ENCODE data around the gene MMRN2. TPM values are rescaled to one million over a fixed set of nuclear protein-coding genes. Genes with fewer than 3 reads are reported as not detected.
A peak's percentile ranks its signal among the peaks of the same experiment; 100 is the strongest.
"Not testable (repeated sequence)": the region's sequence is repeated elsewhere in the genome, so short reads cannot be mapped to it uniquely, and the experiment has no call there.

The MMRN2 gene
- total RNA-seq, 2 donors from 2014 or later, result 49.4 to 55.0 TPM

DNA sequence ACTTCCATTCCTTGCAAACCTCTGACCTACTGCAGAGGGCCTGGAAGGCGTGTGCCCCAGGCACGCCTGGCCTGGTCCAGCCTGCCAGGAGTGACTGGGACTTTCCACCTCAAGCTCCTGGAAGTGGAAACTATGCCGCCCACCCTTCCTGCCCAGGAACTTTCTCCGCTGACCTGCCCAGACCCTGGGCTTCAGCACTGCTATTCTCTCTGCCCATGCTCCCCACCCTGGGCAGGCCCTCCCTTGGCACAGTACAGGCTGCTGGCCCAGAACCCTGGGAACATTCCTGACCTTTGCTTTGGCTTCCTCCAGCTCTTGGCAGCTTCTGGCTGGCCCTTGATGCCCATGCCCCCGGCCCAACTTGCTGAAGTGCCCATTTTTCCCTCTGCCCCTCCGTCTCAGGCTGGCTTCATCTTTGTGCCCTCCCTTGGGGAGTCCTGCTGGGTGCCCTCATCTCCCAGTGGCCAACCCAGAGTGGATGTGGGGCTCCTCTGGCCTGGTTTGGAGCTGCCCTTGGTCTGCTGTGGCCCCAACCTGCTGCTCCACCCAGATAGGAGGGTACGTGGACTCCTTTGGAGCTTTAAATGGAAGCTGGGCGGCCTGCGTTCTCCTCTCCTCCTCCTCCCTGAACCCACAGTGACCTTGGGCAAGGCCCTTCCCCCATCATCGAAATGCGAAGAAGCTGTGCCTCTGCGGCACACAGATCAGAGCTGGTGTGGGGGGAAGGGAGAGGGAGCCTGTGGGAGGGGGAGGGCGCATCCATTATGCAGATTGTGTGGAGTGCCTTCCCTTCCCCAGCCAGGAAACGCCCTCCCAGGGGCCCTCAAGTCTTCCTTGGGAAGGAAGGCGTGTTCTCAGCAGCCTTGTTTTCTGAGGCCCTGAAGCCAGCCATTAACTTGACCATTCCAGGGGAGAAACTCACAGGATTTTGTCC lies 3.4 kb downstream of the MMRN2 start:
- Histone ChIP-seq H3K4me1 (ENCODE audit: control insufficient read depth in 1 of 2, low read depth in 2 of 2) (peaks cover 59 to 82% of the 10 kb centered on the region in 2 donors), H3K4me3 (peak overlapping the region; percentile 35), H3K27me3 (replicated peaks; ENCODE audit: insufficient read depth) (no peaks in the 10 kb centered on the region), H3K27ac (peak overlapping the region; percentile 92 to 97), H3K9me3 (no peaks in the 10 kb centered on the region), H3K36me3 (no peaks in the 10 kb centered on the region)
- TF ChIP-seq, protein P1, sequence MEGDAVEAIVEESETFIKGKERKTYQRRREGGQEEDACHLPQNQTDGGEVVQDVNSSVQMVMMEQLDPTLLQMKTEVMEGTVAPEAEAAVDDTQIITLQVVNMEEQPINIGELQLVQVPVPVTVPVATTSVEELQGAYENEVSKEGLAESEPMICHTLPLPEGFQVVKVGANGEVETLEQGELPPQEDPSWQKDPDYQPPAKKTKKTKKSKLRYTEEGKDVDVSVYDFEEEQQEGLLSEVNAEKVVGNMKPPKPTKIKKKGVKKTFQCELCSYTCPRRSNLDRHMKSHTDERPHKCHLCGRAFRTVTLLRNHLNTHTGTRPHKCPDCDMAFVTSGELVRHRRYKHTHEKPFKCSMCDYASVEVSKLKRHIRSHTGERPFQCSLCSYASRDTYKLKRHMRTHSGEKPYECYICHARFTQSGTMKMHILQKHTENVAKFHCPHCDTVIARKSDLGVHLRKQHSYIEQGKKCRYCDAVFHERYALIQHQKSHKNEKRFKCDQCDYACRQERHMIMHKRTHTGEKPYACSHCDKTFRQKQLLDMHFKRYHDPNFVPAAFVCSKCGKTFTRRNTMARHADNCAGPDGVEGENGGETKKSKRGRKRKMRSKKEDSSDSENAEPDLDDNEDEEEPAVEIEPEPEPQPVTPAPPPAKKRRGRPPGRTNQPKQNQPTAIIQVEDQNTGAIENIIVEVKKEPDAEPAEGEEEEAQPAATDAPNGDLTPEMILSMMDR (IDR thresholded peaks at IDR 0.05), result no peak
- ATAC-seq (ENCODE audit: insufficient number of reproducible peaks, low FRiP score, low read depth) (peak; percentile 63), DNase-seq (ENCODE audit: low spot score) (peak; percentile 36)

DNA sequence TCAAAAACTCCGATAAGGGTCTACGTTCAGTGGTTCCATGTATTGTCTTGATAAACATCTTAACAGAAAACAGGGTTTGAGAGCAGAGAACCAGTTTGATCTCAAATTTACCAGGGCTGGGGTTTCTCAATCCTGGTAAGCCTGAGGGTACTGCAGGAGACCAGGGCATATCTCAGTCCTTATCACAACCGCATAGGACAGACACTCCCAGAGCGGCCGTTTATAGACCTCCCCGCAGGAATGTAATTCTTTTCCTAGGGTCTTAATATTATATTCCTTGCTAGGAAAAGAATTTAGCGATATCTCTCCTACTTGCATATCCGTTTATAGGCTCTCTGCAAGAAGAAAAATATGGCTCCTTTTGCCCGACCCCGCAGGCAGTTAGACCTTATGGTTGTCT lies 4.7 kb downstream of the MMRN2 start:
- H3K4me3 ChIP-seq; H3K9me3 ChIP-seq; ATAC-seq (ENCODE audit: insufficient number of reproducible peaks, low FRiP score, low read depth); DNase-seq (ENCODE audit: low spot score); H3K27me3 ChIP-seq (replicated peaks; ENCODE audit: insufficient read depth); H3K36me3 ChIP-seq: not testable (repeated sequence)
- Histone ChIP-seq H3K4me1 (ENCODE audit: control insufficient read depth in 1 of 2, low read depth in 2 of 2) (peaks cover 46 to 68% of the 10 kb centered on the region in 2 donors), H3K27ac (peak overlapping the region; percentile 92 to 97)

DNA sequence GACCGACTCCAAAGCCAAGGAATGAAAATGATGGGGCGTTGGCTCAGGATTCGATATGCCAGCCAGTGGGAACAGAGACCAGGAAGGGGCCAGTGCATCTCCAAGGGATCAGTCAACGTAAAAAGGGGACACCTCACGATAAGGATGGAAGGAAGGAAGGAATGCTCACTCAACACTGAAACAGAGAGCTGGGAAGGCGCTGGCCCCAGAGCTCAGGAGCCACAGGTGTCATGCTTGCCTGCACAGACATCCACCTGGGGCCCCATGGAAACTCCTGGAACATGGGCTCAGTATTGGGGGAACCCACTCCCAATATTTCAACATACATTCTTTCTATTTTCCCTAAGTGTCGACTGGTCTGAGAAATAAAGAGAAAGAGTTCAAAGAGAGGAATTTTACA lies 5.3 kb downstream of the MMRN2 start:
- Histone ChIP-seq H3K9me3 (no peaks in the 10 kb centered on the region), H3K27ac (peak overlapping the region; percentile 92 to 97), H3K27me3 (replicated peaks; ENCODE audit: insufficient read depth) (no peaks in the 10 kb centered on the region), H3K36me3 (no peaks in the 10 kb centered on the region), H3K4me3 (no peak overlapping the region), H3K4me1 (ENCODE audit: control insufficient read depth in 1 of 2, low read depth in 2 of 2) (peaks cover 41 to 63% of the 10 kb centered on the region in 2 donors)
- TF ChIP-seq, protein P1 (IDR thresholded peaks at IDR 0.05), result no peak
- ATAC-seq (ENCODE audit: insufficient number of reproducible peaks, low FRiP score, low read depth), result no peak
- peak; percentile 1 for DNase-seq (ENCODE audit: low spot score)

DNA sequence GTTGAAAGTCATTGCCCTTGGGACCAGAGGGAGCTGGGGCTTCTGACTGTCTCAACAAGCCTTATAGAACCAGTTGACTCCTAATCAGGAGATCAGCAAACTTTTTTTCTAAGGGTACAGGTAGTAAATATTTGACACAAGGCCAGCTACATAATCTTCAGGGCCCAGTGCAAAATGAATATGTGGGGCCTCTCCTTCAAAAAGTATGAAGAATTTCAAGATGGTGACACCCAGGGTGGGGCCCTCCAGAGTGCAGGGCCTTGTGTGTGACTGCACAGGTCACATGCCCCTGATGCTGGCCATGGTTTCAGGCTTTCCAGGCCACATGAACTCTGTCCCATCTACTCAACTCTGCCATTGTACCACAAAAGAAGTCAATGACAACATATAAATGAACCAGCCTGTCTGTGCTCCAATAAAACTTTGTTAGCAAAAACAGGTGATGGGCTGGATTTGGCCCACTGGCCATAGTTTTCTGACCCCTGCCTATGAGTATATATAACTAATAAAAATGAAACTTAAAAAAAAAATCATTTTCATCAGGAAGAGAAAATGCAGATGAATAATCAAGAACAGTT lies 6.1 kb downstream of the MMRN2 start:
- Histone ChIP-seq H3K36me3 (no peaks in the 10 kb centered on the region), H3K27ac (peak overlapping the region; percentile 92 to 97), H3K4me1 (ENCODE audit: control insufficient read depth in 1 of 2, low read depth in 2 of 2) (peaks cover 34 to 58% of the 10 kb centered on the region in 2 donors), H3K27me3 (replicated peaks; ENCODE audit: insufficient read depth) (no peaks in the 10 kb centered on the region), H3K4me3 (no peak overlapping the region), H3K9me3 (no peaks in the 10 kb centered on the region)
- ATAC-seq (ENCODE audit: insufficient number of reproducible peaks, low FRiP score, low read depth), result no peak
- TF ChIP-seq, protein P1 (IDR thresholded peaks at IDR 0.05), result no peak
- no peak for DNase-seq (ENCODE audit: low spot score)

DNA sequence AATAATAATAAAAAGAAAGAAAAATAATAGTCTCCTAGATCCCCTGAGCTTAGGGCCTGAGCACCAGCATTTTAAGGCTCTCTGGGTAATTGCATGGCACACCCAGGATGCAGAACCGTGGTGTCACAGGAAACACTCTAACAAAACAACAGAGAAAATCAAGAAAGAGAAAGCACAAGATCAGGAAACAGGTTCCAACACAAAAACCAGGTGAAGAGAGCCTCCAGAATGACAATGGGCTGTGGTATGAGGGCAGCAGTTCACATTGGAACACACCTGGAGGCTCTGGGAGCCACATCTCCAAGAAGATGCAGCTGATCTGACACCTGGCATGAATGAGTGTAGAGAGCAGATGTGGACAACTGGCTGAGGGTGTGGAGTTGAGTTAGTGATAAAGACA lies 7.1 kb downstream of the MMRN2 start:
- ATAC-seq (ENCODE audit: insufficient number of reproducible peaks, low FRiP score, low read depth), result no peak
- TF ChIP-seq, protein P1 (IDR thresholded peaks at IDR 0.05), result no peak
- no peak for DNase-seq (ENCODE audit: low spot score)
- H3K36me3 ChIP-seq, result no peaks in the 10 kb centered on the region
- no peaks in the 10 kb centered on the region for H3K27me3 ChIP-seq (replicated peaks; ENCODE audit: insufficient read depth)
- H3K4me1 ChIP-seq (ENCODE audit: control insufficient read depth in 1 of 2, low read depth in 2 of 2), result peaks cover 34 to 58% of the 10 kb centered on the region in 2 donors
- H3K27ac ChIP-seq, result no peak overlapping the region
- H3K9me3 ChIP-seq, result no peaks in the 10 kb centered on the region
- no peak overlapping the region for H3K4me3 ChIP-seq

DNA sequence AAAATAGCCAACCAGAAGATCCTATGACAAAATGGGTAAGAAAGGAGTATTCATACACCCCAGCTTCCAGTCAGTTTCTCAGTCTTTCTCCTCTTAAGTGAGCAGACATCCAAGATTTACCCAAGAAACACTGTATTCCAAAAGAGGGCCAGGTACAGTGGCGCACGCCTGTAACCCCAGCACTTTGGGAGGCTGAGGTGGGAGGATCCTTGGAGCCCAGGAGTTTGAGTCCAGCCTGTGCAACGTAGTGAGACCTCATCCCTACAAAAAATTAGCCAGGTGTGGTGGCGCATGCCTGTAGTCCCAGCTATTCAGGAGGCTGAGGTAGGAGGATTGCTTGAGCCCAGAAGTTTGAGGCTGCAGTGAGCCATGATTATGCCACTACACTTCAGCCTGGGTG lies 9.6 kb downstream of the MMRN2 start:
- not testable (repeated sequence) for H3K9me3 ChIP-seq; DNase-seq (ENCODE audit: low spot score); H3K27me3 ChIP-seq (replicated peaks; ENCODE audit: insufficient read depth); H3K27ac ChIP-seq; ATAC-seq (ENCODE audit: insufficient number of reproducible peaks, low FRiP score, low read depth); H3K36me3 ChIP-seq; H3K4me3 ChIP-seq
- peaks cover 18 to 45% of the 10 kb centered on the region in 2 donors for H3K4me1 ChIP-seq (ENCODE audit: control insufficient read depth in 1 of 2, low read depth in 2 of 2)
